LNCaP clone FGC (cell line): ENCODE measurements around the gene NDRG3.
A peak's percentile ranks its signal among the peaks of the same experiment; 100 is the strongest.

Experiments
- DNase-seq: peaks from one replicate; pipeline ENCODE4 v3.0.0-alpha.2; 2011; ENCODE audit warnings: low read depth
- H3K4me3 ChIP-seq: 2 replicates; pipeline ENCODE4 v1.5.1; 2011; ENCODE audit warnings: mild to moderate bottlenecking, low read depth, low read length, control low read depth
- TF ChIP-seq, protein P1 (sequence below): IDR thresholded peaks from 2 replicates; pipeline ENCODE4 v1.5.1; 2012; ENCODE audit warnings: mild to moderate bottlenecking; ENCODE audit not compliant: control insufficient read depth, insufficient read depth; ENCODE audit errors: extremely low read depth

The NDRG3 gene

DNA sequence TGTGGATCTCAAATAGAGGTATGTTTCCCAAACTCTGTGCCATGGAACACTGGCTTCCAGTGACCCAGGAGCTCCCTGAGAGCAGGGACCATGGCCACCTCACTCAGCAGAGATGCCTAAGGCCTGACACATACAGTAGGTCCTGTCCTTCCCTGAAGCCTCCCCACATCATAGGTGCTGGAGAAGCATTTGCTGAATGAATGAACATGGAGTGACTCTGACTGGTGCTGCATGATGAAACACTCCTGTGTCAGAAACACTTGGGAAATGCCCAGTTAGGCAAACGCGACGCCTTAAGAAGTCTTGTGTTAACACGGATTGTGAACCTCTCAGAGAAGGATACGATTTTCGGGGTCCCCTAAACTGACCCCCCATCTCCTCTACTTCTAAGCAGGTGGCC is 114.2 kb downstream of the NDRG3 start:
- H3K4me3 ChIP-seq, result no peak overlapping the region
- no peak for DNase-seq
- TF ChIP-seq, protein P1, sequence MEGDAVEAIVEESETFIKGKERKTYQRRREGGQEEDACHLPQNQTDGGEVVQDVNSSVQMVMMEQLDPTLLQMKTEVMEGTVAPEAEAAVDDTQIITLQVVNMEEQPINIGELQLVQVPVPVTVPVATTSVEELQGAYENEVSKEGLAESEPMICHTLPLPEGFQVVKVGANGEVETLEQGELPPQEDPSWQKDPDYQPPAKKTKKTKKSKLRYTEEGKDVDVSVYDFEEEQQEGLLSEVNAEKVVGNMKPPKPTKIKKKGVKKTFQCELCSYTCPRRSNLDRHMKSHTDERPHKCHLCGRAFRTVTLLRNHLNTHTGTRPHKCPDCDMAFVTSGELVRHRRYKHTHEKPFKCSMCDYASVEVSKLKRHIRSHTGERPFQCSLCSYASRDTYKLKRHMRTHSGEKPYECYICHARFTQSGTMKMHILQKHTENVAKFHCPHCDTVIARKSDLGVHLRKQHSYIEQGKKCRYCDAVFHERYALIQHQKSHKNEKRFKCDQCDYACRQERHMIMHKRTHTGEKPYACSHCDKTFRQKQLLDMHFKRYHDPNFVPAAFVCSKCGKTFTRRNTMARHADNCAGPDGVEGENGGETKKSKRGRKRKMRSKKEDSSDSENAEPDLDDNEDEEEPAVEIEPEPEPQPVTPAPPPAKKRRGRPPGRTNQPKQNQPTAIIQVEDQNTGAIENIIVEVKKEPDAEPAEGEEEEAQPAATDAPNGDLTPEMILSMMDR, result no peak

DNA sequence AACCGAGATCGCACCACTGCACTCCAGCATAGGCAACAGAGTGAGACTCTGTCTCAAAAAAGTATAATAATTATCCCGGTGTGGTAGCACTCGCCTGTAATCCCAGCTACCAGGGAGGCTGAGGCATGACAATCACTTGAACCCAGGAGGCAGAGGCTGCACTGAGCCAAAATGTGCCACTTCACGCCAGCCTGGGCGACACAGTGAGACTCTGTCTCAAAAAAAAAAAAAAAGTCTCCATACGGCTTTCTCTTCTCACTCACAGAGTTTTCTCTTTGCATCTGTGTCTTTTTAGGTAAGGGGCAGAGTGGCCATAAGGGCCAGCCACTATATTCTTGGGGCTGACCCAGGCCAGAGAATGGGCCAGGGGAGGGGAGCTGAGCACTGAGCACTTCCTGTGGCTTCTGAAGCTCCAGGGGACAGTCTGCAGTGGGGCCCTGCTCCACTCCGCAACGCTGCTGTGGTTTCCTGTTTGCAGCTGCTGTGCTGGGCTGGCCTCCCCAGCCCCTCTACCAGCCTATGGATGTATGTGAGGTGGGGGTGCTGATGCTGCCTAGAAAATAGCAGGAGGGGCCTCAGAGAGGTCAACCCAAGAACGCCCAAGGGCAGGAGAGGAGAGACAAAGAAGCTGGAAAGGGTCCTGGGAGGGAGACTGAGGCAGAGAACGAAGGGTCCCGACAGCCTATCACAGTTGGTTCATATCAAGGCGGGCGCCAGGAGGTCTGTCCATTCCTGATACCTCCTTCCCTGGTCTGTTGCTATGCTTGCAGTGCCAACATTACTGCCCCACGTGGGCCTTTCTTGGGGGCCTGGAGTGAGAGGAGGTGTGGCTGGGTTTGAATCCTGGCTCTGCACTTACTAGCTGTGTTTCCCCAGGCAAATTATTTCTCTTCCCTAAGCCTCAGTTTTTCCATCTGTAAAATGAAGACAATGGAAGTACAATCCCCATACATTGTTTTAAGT is 115.9 kb downstream of the NDRG3 start:
- TF ChIP-seq, protein P1, result no peak
- no peak for DNase-seq
- H3K4me3 ChIP-seq, result no peak overlapping the region

DNA sequence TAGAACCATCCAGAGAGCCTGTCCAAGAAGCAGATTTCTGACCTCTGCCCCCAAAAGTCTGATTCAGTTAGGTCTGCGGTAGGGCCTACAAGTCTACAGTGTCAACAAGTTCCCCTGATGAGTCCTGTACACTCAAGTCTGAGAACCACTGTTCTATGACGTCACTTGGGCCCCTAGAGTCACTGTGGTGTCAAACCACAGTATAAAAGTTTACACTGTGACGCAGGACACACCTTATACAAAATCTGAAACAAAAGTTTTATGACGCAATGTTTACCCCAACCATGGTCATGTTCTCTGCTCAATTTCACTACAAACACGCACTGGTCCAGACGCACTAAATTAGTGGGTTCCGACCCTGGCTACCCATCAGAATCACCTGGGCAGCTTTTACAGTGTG is 117.8 kb downstream of the NDRG3 start:
- H3K4me3 ChIP-seq, result no peak overlapping the region
- TF ChIP-seq, protein P1, result no peak
- no peak for DNase-seq

DNA sequence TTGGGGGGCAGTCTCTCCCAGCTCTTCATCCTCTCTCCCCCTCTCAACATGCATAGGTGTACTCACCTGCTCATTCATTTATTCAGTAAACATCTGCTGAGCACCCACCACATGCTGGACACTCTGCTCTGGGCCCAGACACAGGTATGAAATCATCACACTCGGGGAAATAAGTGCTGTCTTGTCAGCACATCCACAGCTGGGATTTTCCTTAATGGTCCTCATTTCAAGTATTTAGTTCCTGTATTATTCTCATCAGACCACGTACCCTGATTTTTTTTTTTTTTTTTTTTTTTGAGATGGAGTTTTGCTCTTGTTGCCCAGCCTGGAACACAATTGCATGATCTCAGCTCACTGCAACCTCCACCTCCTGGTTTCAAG is 121.0 kb downstream of the NDRG3 start:
- no peak for DNase-seq
- TF ChIP-seq, protein P1, result no peak
- H3K4me3 ChIP-seq, result no peak overlapping the region

DNA sequence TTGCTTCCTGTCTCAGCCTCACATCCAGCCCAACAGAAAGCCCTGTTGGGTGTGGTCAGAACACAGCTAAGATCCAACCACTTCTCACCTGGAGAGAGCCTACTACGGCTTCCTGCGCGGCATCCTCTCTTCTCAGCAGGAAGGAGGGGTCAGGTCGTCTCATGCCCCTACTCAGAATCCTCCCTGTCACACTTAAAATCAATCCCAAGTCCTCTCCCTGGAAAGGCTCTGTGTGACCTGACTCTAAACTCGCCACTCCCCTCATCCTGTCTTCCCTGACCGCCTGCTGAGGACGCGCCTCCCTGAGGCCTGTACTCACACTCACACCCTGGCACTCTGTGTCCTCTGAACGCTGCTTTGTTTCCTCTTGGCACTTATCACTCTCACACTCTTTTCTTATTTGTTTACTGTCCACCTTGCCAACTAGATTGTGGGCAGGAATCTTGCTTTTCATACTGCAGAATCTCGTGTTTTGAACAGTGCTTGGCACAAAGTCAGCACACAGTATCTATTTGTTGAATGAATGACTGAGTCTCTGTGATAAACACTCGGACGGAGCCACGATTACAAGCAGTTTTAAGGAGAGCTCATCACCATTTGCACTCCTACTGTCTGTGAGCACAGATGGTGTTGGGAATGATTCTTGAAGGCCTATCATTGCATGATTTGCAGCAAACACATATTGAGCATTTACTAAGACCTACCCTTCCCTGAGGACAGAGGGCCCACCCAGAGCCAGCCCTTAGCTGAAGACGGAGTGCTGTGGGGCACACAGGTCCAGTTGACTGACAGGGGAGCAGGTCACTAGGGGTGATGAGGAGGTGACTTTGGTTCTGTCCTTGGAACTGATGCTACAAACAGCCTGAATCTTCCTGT is 121.6 kb downstream of the NDRG3 start:
- peak; percentile 95 for DNase-seq
- H3K4me3 ChIP-seq, result no peak overlapping the region
- TF ChIP-seq, protein P1, result peak; percentile 43

DNA sequence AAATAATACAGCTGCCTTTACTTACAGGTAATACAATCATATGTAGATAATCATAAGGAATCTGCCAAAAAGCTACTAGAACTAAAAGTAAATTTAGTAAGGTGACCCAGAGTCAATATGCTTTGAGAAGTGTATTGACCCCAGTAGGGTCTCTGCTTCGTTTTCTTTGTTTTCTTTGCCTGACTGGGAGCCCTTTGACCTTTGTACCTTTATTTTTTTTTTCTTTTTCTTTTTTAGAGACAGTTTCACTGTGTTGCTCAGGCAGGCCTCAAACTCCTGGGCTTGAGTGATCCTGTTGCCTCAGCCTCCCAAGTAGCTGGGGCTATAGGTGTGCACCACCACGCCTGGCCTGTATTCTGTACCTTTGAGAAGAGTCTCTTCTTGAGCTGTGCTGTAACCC is 122.4 kb downstream of the NDRG3 start:
- TF ChIP-seq, protein P1, result no peak
- no peak for DNase-seq
- H3K4me3 ChIP-seq, result no peak overlapping the region
